ENCODE results near the gene CARD19. TPM values are rescaled to one million over a fixed set of nuclear protein-coding genes. Genes with fewer than 3 reads are reported as not detected.

Gene CARD19
- polyA plus RNA-seq, 3 donors = 19.3 to 29.2 (median 25.9) TPM

- no peak for DNase-seq
Measured at GRCh38 chr9:93083592-93084470, 12.2 kb upstream of the CARD19 start.

GRCh38 chr9:93084471-93084881 lies 11.5 kb upstream of the CARD19 start:
- no peak for DNase-seq

DNA sequence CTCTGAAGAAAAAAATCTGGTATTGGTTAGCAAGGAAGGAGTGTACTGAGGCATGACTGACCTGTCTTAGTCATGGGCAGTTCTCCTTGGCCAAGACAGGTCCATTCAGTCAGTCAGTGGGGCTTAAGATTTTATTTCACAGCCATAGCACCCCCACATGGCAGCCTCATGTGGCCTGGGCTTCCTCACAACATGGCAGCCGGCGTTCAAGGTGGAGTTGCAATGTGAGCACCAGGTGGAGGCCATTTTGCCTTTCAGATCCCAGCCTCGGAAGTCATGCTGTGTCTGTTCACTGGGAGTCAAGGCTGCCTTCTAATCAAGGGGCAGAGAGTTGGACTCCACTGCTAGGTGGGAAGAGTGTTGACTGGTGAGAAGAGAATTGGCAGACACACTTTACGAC lies 10.3 kb upstream of the CARD19 start:
- DNase-seq = no peak

DNA sequence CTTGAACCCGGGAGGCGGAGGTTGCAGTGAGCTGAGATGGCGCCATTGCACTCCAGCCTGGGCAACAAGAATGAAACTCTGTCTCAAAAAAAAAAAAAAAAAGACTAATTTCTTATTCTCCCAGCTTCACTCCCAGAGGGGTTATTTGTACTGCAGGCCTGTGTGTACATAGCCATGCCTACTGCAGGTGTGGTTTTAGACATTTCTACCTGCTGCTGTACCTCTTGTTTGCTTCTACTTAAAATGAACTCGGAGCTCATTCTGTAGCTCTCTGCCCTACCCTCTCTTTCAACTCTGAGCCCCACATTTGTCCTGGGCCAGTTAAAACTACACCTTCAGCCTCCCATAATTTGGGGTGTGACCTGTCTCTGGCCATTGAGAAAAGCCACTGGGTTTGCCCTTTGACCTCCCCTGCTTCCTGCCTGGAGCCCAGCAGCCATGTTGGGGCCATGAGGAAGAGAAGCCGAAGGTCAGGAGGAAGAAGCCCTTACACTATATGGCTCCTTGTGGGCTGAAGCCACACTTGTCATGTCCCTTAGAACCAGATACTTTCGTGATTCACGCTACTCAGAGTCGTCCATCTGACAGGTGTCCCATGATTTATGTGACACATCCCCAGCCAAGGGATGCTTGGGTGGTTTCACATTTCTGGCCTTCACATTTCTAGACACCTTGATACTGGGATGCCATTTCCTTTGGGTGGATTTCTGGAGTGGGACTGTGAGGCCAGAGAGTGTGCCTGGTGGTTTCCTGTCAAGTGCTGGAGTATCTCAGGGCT lies 9.4 kb upstream of the CARD19 start:
- no peak for DNase-seq

- no peak for DNase-seq
Measured at GRCh38 chr9:93087971-93088655, 7.9 kb upstream of the CARD19 start.

- DNase-seq = no peak
Measured at GRCh38 chr9:93088656-93089015, 7.4 kb upstream of the CARD19 start.

GRCh38 chr9:93089024-93089423 lies 7.0 kb upstream of the CARD19 start:
- no peak for DNase-seq

DNA sequence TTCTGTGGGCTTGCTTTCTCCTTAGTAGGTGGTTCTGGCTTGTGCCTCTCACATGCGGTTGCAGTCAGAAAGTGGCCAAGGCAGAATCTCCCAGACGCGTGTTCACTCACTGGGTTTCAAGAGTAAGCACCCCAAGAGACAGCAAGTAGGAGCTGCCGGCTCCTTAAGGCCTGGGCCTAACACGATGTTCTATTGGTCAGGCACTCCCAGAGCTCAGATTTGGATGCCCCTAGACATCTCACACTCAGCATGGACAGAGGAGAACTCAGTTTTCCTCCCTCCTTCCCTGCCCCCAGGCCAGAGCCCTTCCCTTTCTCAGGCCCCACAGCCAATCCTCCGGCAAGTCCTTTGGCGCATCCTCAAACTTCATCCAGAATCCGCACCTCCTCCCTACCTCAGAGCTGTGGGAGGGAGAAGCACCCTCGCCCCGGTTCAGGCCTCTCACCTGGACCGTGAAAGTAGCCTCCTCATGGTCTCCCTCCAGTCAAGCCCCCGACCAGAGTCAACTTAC lies 6.5 kb upstream of the CARD19 start:
- DNase-seq = no peak

- no peak for DNase-seq
Measured at GRCh38 chr9:93090091-93090655, 5.8 kb upstream of the CARD19 start.

DNA sequence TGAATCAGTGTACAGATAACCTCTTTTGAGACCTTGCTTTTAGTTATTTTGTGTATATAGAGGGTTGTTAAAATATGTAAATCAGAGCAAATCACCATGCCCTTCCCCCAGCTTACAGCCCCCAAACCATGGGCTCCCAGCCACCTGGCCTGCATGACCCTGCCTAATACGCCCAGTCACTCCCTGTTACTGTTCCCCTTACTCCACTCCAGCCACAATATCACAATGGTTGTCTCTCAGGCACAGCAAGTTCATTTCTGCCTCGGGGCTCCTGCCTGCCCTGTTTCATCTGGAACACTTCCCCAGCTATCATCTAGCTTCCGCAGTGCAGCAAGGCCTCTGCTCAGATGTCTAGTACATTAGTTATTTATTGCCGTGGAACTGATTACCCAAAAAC lies 5.0 kb upstream of the CARD19 start:
- no peak for DNase-seq

DNA sequence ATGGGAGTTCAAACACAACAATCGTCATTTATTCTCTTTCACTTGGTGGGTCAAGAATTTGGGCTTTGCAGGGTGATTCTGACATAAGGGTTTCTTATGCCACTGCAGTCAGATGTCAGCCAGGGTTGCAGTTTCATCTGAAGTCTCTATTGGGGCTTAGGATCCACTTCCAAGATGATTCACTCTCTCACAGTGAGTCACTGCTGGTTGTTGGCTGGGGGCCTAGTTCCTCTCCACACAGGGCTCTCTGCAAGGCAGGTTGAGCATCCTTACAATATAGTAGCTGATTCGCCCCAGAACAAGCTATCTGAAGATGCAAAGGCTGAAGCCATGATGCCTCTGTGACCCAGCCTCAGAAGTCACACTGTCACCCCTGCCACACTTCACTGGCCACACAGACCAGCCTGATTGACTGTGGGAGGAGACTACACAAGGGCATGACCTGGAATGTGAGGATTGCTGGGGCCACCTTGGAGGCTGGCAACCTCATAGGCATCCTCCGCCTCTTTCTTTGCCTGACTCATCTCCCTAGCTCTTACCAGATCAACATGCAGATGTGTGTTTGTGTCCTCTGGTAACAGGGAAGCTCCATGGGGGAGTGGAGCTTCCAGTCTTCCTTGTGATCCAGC lies 4.5 kb upstream of the CARD19 start:
- no peak for DNase-seq

DNA sequence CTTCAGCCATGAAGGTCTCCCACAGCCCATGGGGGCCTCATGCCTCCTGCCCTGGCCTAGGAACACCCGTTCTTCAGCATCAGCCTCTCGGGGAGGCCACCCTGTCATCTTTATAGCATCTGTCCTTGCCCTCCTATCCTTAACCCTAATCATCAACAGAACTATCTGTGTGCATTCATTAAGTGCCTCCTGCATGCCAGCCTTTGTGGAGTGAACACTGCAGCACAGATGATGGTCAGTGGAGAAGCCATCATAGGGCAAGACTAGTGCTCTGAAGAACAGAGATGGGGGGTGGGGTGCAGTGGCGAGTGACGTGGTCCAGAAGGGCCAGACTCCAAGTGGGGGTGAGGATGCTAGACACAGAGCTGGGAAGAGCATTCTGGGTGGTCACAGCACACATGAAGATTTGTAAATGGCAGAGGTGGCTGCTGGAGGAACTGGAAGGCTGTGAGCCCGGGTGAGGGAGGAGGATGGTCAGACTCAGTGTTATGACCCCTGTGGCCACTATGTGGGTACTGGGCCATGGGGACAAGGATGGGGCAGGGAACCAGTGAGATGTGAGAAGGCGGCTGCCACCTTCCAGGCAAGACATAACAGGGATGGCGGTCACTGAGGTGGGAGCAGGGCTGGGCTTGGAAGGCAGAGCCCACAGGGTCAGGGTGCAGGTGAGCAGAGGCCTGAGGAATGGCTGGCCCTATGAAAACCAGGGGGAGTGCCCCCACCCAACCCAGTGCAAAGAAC lies 3.6 kb upstream of the CARD19 start:
- no peak for DNase-seq

GRCh38 chr9:93093127-93093876 lies 2.7 kb upstream of the CARD19 start:
- DNase-seq = peak; percentile 54

GRCh38 chr9:93093877-93094657 lies 1.9 kb upstream of the CARD19 start:
- no peak for DNase-seq

DNA sequence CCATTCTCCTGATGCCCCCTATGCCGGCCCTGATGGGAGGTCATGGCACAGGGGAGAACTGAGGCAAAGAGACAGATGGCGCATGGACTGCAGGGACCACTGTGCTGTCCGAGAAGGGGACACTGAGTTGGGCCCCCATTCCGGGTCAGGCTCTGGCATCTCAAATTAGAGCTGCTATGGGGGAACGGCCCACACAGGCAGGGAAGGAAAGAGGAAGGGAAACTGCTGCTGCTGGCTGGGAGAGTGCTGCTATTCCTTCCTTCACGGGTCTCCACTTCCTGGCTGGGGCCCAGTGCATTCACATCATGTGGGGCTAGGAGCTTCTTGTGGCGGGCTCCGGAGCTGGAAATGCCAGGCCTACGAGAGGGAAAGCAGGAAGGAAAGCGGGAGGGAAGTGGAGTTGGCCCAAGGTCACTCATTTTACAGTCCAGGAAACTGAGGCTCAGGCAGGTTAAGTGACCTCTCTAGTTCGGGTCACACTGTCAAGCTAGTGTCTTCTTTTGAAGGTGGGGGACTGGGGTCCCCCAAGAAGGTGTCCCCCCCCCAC lies 1.3 kb upstream of the CARD19 start:
- peak; percentile 44 for DNase-seq

- peak; percentile 99 for DNase-seq
Measured at GRCh38 chr9:93095205-93096130, 549 bp upstream of the CARD19 start.

GRCh38 chr9:93096811-93097382 lies 880 bp downstream of the CARD19 start:
- DNase-seq = no peak

Measured in renal pelvis (tissue), 4 donors.